ENCODE data around the gene FIGNL1. TPM values are rescaled to one million over a fixed set of nuclear protein-coding genes. Genes with fewer than 3 reads are reported as not detected.

The FIGNL1 gene
- total RNA-seq, 1 donor from 2014 or later: 69.0 TPM

- TF ChIP-seq, protein P1, sequence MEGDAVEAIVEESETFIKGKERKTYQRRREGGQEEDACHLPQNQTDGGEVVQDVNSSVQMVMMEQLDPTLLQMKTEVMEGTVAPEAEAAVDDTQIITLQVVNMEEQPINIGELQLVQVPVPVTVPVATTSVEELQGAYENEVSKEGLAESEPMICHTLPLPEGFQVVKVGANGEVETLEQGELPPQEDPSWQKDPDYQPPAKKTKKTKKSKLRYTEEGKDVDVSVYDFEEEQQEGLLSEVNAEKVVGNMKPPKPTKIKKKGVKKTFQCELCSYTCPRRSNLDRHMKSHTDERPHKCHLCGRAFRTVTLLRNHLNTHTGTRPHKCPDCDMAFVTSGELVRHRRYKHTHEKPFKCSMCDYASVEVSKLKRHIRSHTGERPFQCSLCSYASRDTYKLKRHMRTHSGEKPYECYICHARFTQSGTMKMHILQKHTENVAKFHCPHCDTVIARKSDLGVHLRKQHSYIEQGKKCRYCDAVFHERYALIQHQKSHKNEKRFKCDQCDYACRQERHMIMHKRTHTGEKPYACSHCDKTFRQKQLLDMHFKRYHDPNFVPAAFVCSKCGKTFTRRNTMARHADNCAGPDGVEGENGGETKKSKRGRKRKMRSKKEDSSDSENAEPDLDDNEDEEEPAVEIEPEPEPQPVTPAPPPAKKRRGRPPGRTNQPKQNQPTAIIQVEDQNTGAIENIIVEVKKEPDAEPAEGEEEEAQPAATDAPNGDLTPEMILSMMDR (IDR thresholded peaks at IDR 0.05): no peak
- TF ChIP-seq EZH2phosphoT487 (IDR thresholded peaks at IDR 0.05): no peak
- TF ChIP-seq EZH2 (IDR thresholded peaks at IDR 0.05): no peak
Observed at GRCh38 chr7:50396856-50397255, 53.3 kb downstream of the FIGNL1 start.

DNA sequence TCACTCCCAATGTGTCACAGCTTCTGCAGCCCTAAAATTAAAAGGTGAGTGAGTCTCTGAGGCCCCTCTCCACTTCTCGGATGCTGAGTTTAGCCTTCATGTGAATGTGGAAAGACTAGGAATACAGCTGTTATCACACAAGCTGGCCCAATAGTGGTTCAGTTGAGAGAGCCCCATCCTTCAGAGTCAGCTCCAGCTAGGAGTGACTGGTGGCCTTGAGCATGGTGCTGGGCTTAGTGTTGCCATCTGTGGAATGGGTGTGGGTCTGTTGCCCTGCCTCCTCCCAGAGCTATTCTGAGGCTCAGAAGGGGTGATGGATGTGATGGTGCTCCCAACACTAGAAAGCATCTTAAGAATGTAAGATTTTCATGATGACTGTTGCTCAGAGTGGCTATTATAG, 55.8 kb downstream of the FIGNL1 start:
- H4K20me1 ChIP-seq (ENCODE audit: low read depth): no peaks in the 10 kb centered on the region
- TF ChIP-seq, protein P1 (IDR thresholded peaks at IDR 0.05): no peak
- TF ChIP-seq EZH2 (IDR thresholded peaks at IDR 0.05): no peak
- no peak for TF ChIP-seq EZH2phosphoT487 (IDR thresholded peaks at IDR 0.05)
- no peak overlapping the region for H3K4me3 ChIP-seq
- H3K4me2 ChIP-seq: no peak overlapping the region
- no peaks in the 10 kb centered on the region for H3K79me2 ChIP-seq (ENCODE audit: low read depth)
- no peak overlapping the region for H3K27ac ChIP-seq
- Mint-ChIP-seq H3K9me3 (peaks cover 5% of the 10 kb centered on the region), H3K27me3 (ENCODE audit: insufficient read depth, low read depth) (peaks cover 4% of the 10 kb centered on the region), H3K27ac (no peak overlapping the region), H3K4me1 (peaks cover 5% of the 10 kb centered on the region), H3K36me3 (no peaks in the 10 kb centered on the region), H3K4me3 (no peak overlapping the region)
- no peak overlapping the region for H2AFZ ChIP-seq (replicated peaks)
- no peak for DNase-seq (ENCODE audit: low spot score)
- H3F3A ChIP-seq (ENCODE audit: low read depth): no peaks in the 10 kb centered on the region
- H3K4me1 ChIP-seq: no peaks in the 10 kb centered on the region
- H3K9me3 ChIP-seq (ENCODE audit: low read depth): no peaks in the 10 kb centered on the region
- no peak overlapping the region for H3K9ac ChIP-seq
- H3K27me3 ChIP-seq: no peaks in the 10 kb centered on the region
- H3K36me3 ChIP-seq: no peaks in the 10 kb centered on the region

More at GRCh38 chr7:50396856-50397255, 53.3 kb downstream of the FIGNL1 start:
- Histone ChIP-seq H3K79me2 (ENCODE audit: low read depth) (no peaks in the 10 kb centered on the region), H3K36me3 (no peaks in the 10 kb centered on the region), H3K27ac (no peak overlapping the region), H4K20me1 (ENCODE audit: low read depth) (no peaks in the 10 kb centered on the region), H3K27me3 (no peaks in the 10 kb centered on the region), H3K4me2 (no peak overlapping the region), H3K9me3 (ENCODE audit: low read depth) (no peaks in the 10 kb centered on the region), H3K4me3 (no peak overlapping the region), H3K9ac (no peak overlapping the region), H3F3A (ENCODE audit: low read depth) (no peaks in the 10 kb centered on the region), H2AFZ (replicated peaks) (no peak overlapping the region), H3K4me1 (no peaks in the 10 kb centered on the region)
- Mint-ChIP-seq H3K36me3 (peaks cover 2% of the 10 kb centered on the region), H3K27ac (no peak overlapping the region), H3K9me3 (peaks cover 5% of the 10 kb centered on the region), H3K4me3 (no peak overlapping the region), H3K27me3 (ENCODE audit: insufficient read depth, low read depth) (peaks cover 4% of the 10 kb centered on the region), H3K4me1 (no peaks in the 10 kb centered on the region)
- DNase-seq (ENCODE audit: low spot score): no peak

Small RNA genes lying within 50 kb of the gene (small RNA-seq; reads per million reads assigned to genes)
- gene RNU6-1091P: not detected

Other genes starting within 250 kb of the FIGNL1 start
- 0.11 and 0.19 TPM in 2 replicates for gene IKZF1, start 145.6 kb downstream of the FIGNL1 start, total RNA-seq (ENCODE audit: low replicate concordance)
- gene DDC, start 115.1 kb upstream of the FIGNL1 start, total RNA-seq (ENCODE audit: low replicate concordance): not detected in 2 replicates